ENCODE measurements around the gene PDCD1.
"Not testable (repeated sequence)": the region's sequence is repeated elsewhere in the genome, so short reads cannot be mapped to it uniquely, and the experiment has no call there.

The PDCD1 gene

GRCh38 chr2:241850544-241851324, 8.0 kb downstream of the PDCD1 start:
- no peak for DNase-seq

GRCh38 chr2:241849616-241850543, 8.8 kb downstream of the PDCD1 start:
- no peak for DNase-seq

- no peak for DNase-seq
Measured at GRCh38 chr2:241848761-241849615, 9.7 kb downstream of the PDCD1 start.

GRCh38 chr2:241846406-241846805, 12.3 kb downstream of the PDCD1 start:
- DNase-seq, result no peak

- DNase-seq, result no peak
Measured at GRCh38 chr2:241844831-241845578, 13.7 kb downstream of the PDCD1 start.

GRCh38 chr2:241844066-241844728, 14.5 kb downstream of the PDCD1 start:
- DNase-seq, result peak; percentile 36

GRCh38 chr2:241843321-241844065, 15.2 kb downstream of the PDCD1 start:
- DNase-seq, result no peak

- DNase-seq, result no peak
Measured at GRCh38 chr2:241842620-241843211, 16.0 kb downstream of the PDCD1 start.

- DNase-seq, result no peak
Measured at GRCh38 chr2:241842067-241842415, 16.7 kb downstream of the PDCD1 start.

- DNase-seq, result no peak
Measured at GRCh38 chr2:241841181-241842066, 17.3 kb downstream of the PDCD1 start.

- no peak for DNase-seq
Measured at GRCh38 chr2:241837197-241837965, 21.3 kb downstream of the PDCD1 start.

- no peak for DNase-seq
Measured at GRCh38 chr2:241836292-241836691, 22.4 kb downstream of the PDCD1 start.

GRCh38 chr2:241835611-241836010, 23.1 kb downstream of the PDCD1 start:
- DNase-seq, result no peak

GRCh38 chr2:241834527-241835210, 24.0 kb downstream of the PDCD1 start:
- DNase-seq, result no peak

GRCh38 chr2:241833756-241834526, 24.8 kb downstream of the PDCD1 start:
- DNase-seq, result not testable (repeated sequence)

GRCh38 chr2:241833101-241833663, 25.5 kb downstream of the PDCD1 start:
- no peak for DNase-seq

- DNase-seq, result no peak
Measured at GRCh38 chr2:241827394-241827793, 31.3 kb downstream of the PDCD1 start.
